K562 (cell line): ENCODE data around the gene JPH3. TPM values are rescaled to one million over a fixed set of nuclear protein-coding genes. Genes with fewer than 3 reads are reported as not detected.

Experiments used
- ATAC-seq: fragments of 200-7000 bp; cut with Tn5 transposase; 3 replicates; pipeline ENCODE4 v1.9.1; 2020; ENCODE audit warnings: moderate library complexity
- BruUV-seq: library from RNA; stranded (reverse); fragments of 400-500 nt; replicated peaks from 2 replicates; lab custom pipeline; 2021; lab: Mats Ljungman, UMichigan
- CTCF ChIA-PET: fragments of 300-600 bp; formaldehyde crosslinking; extraction: SDS; loops from one replicate; lab custom pipeline; 2021; ENCODE audit warnings: low intra/inter-chr PET ratio; lab: Yijun Ruan, JAX
- POLR2A ChIA-PET: fragments of 300-600, 350-650 bp; sonication (Branson Sonifier 250); formaldehyde crosslinking; extraction: SDS; loops from one replicate; lab custom pipeline; 2021; ENCODE audit warnings: antibody characterized with exemption, inconsistent platforms; lab: Yijun Ruan, JAX
- DNase-seq, 4 experiments: peaks; one replicate each; pipeline versions ENCODE4 v3.0.0 to v3.0.0-alpha.2; 2011 to 2018; ENCODE audit warnings: low spot score in 3 of 4, mixed read lengths in 3 of 4; ENCODE audit errors: extremely low read depth in 1 of 4
- FAIRE-seq: peaks from 2 replicates; lab custom pipeline; 2011; peaks lifted over from hg19 to GRCh38; lab: Jason Lieb, UNC
- H2AFZ ChIP-seq: 2 replicates; pipeline ENCODE4 v1.6.0; 2011; ENCODE audit warnings: low read depth, low read length, control low read depth, inconsistent platforms
- H3K27ac ChIP-seq: fragments of 200-600 bp; 3 replicates; pipeline ENCODE4 v1.8.0; 2011; ENCODE audit warnings: low read depth, mild to moderate bottlenecking, control low read depth, inconsistent platforms, low read length, moderate library complexity, mixed read lengths; ENCODE audit errors: extremely low read depth
- H3K27me3 ChIP-seq, 2 experiments: fragments of 300-600 bp in 1 of 2; 2 replicates in 1 of 2; 3 replicates in 1 of 2; pipeline versions ENCODE4 v1.6.0 to v1.8.0; 2011; ENCODE audit warnings: inconsistent platforms in 2 of 2, low read length in 2 of 2, mild to moderate bottlenecking in 1 of 2, mixed read lengths in 1 of 2, moderate library complexity in 1 of 2; ENCODE audit not compliant: control insufficient read depth in 2 of 2, insufficient read depth in 2 of 2
- H3K36me3 ChIP-seq: fragments of 300-600 bp; 3 replicates; pipeline ENCODE4 v1.8.0; 2011; ENCODE audit warnings: mild to moderate bottlenecking, low read length, inconsistent platforms; ENCODE audit not compliant: control insufficient read depth, insufficient read depth
- H3K4me1 ChIP-seq, 2 experiments: fragments of 200-600 bp in 1 of 2; replicated peaks in 1 of 2; 2 replicates in 1 of 2; 3 replicates in 1 of 2; pipeline versions ENCODE4 v1.5.1 to v1.8.0; 2011; ENCODE audit warnings: inconsistent platforms in 2 of 2, low read length in 2 of 2, mild to moderate bottlenecking in 1 of 2, mixed read lengths in 1 of 2, moderate library complexity in 1 of 2; ENCODE audit not compliant: control insufficient read depth in 2 of 2, insufficient read depth in 2 of 2
- H3K4me2 ChIP-seq: 2 replicates; pipeline ENCODE4 v1.6.1; 2011; ENCODE audit warnings: low read length, control low read depth, inconsistent platforms, mixed read lengths; ENCODE audit not compliant: insufficient read depth
- H3K4me3 ChIP-seq: fragments of 200-600 bp; sonication (generic), shearing (Covaris generic); 2 replicates; pipeline ENCODE4 v1.5.1; 2016; ENCODE audit warnings: control low read depth, inconsistent platforms
- H3K79me2 ChIP-seq: fragments of 200-600 bp; 3 replicates; pipeline ENCODE4 v1.8.0; 2011; ENCODE audit warnings: low read length, inconsistent platforms; ENCODE audit not compliant: control insufficient read depth, insufficient read depth
- H3K9ac ChIP-seq, 2 experiments: 2 replicates each; pipeline versions ENCODE4 v1.6.0 to v1.6.1; 2011; ENCODE audit warnings: low read depth in 2 of 2, low read length in 2 of 2, control low read depth in 1 of 2, inconsistent platforms in 1 of 2, mild to moderate bottlenecking in 1 of 2, mixed read lengths in 1 of 2; ENCODE audit not compliant: insufficient read depth in 1 of 2
- H3K9me1 ChIP-seq: one replicate; pipeline ENCODE4 v1.6.0; 2011; ENCODE audit warnings: inconsistent platforms, mild to moderate bottlenecking, low read length, moderate library complexity; ENCODE audit not compliant: control insufficient read depth, insufficient read depth
- H3K9me3 ChIP-seq: replicated peaks from 2 replicates; pipeline ENCODE4 v1.5.1; 2011; ENCODE audit warnings: low read depth, low read length, inconsistent platforms; ENCODE audit not compliant: control insufficient read depth, insufficient read depth
- H4K20me1 ChIP-seq: replicated peaks from 2 replicates; pipeline ENCODE4 v1.6.1; 2011; ENCODE audit warnings: low read length, inconsistent platforms, mixed read lengths; ENCODE audit not compliant: control insufficient read depth, insufficient read depth
- ARID1B ChIP-seq: fragments of 450-650 bp; IDR thresholded peaks from 2 replicates; pipeline ENCODE4 v1.6.1; 2016; ENCODE audit warnings: antibody characterized with exemption, mild to moderate bottlenecking, inconsistent platforms
- BHLHE40 ChIP-seq: IDR thresholded peaks from 2 replicates; pipeline ENCODE4 v1.6.1; 2011; ENCODE audit warnings: low read length, improper control_type of control experiment
- DPF2 ChIP-seq: fragments of 450-650 bp; IDR thresholded peaks from 2 replicates; pipeline ENCODE4 v1.6.1; 2016
- E2F3 ChIP-seq: fragments of 250-450 bp; sonication (Bioruptor Pico); IDR thresholded peaks from 2 replicates; pipeline ENCODE4 v1.4.0; 2020; ENCODE audit warnings: mild to moderate bottlenecking
- FOSL1 ChIP-seq: fragments of 200-800 bp; sonication (Bioruptor generic); conservative IDR thresholded peaks from 2 replicates; pipeline ENCODE4 v1.6.1; 2016; ENCODE audit warnings: missing genetic modification characterization, missing compliant biosample characterization
- JUN ChIP-seq, 2 experiments: sonication (generic) in 1 of 2; formaldehyde crosslinking in 1 of 2; IDR thresholded peaks; 2 replicates each; pipeline versions ENCODE4 v1.6.1 to v1.8.0; 2012 to 2022; ENCODE audit warnings: borderline replicate concordance in 2 of 2, mild to moderate bottlenecking in 2 of 2, improper control_type of control experiment in 1 of 2, low read depth in 1 of 2, low read length in 1 of 2, missing genetic modification reagents in 1 of 2
- NFE2 ChIP-seq: IDR thresholded peaks from 2 replicates; pipeline ENCODE4 v1.6.1; 2014; ENCODE audit warnings: antibody characterized with exemption, low read depth
- NR2C2 ChIP-seq, 2 experiments: fragments of 200-800 bp in 1 of 2; sonication (Bioruptor generic) in 1 of 2; sonication (generic) in 1 of 2; formaldehyde crosslinking in 1 of 2; IDR thresholded peaks; 2 replicates each; pipeline versions ENCODE4 v1.6.1 to v1.8.0; 2016 to 2022; ENCODE audit warnings: mild to moderate bottlenecking in 1 of 2, missing compliant biosample characterization in 1 of 2, missing genetic modification characterization in 1 of 2, missing genetic modification reagents in 1 of 2
- NRF1 ChIP-seq, 2 experiments: fragments of 450-650 bp; IDR thresholded peaks in 1 of 2; conservative IDR thresholded peaks in 1 of 2; 2 replicates each; pipeline ENCODE4 v1.6.1; 2014; ENCODE audit warnings: mild to moderate bottlenecking in 2 of 2
- SP1 ChIP-seq: sonication (generic); formaldehyde crosslinking; IDR thresholded peaks from 2 replicates; pipeline ENCODE4 v1.8.1; 2022; ENCODE audit warnings: mild to moderate bottlenecking, missing genetic modification reagents
- ZFP36 ChIP-seq: fragments of 150-350 bp; IDR thresholded peaks from 2 replicates; pipeline ENCODE4 v1.6.1; 2018; ENCODE audit warnings: low read length, low read depth; ENCODE audit not compliant: partially characterized antibody
- ZNF12 ChIP-seq: sonication (generic); formaldehyde crosslinking; IDR thresholded peaks from 2 replicates; pipeline ENCODE4 v1.4.0; 2020; ENCODE audit warnings: mild to moderate bottlenecking, missing genetic modification reagents
- ZNF316 ChIP-seq: fragments of 450-650 bp; IDR thresholded peaks from 2 replicates; pipeline ENCODE4 v1.6.1; 2016
- WGBS: fragments of 100-300 bp; shearing (Covaris generic); methylation state at CpG from one replicate; pipeline ENCODE4 v1.1.6; 2016; ENCODE audit warnings: low coverage, mixed read lengths; ENCODE audit not compliant: insufficient coverage; ENCODE audit errors: missing lambda C conversion rate; 5-methylcytosine and 5-hydroxymethylcytosine counted together
- in situ Hi-C: fragments of 300-500 bp; cut with MboI; formaldehyde crosslinking; loops from 4 replicates; pipeline ENCODE4 v1.15.0; 2018; ENCODE audit warnings: inconsistent platforms, mixed read lengths
- intact Hi-C: fragments of 100-400 bp; cut with micrococcal nuclease; formaldehyde crosslinking; loops from 2 replicates; pipeline ENCODE4 v1.14.2; 2022
- polyA plus RNA-seq, 8 experiments: library from polyadenylated mRNA; depleted of rRNA in 4 of 8; stranded (reverse) in 5 of 8; unstranded in 3 of 8; fragments of >200 nt; fragmentation: Nextera tagmentation in 2 of 8; fragmentation: Illumina TruSeq in 1 of 8; extraction: Ambion mirVana in 2 of 8; extraction: Trizol in 1 of 8; gene quantifications; 2 replicates each; pipeline versions ENCODE4 v1.2.1 to v1.2.3, GENCODE V29; 2011 to 2014; ENCODE audit warnings: inconsistent platforms in 1 of 8, missing spikeins in 1 of 8
- total RNA-seq, 7 experiments: library from RNA; depleted of rRNA in 6 of 7; stranded (reverse); fragments of >200 nt in 6 of 7; fragmentation: Illumina TruSeq in 2 of 7; extraction: Trizol in 2 of 7; gene quantifications; 2 replicates each; pipeline versions ENCODE4 v1.2.1 to v1.2.3, GENCODE V29; 2011 to 2021; ENCODE audit warnings: low replicate concordance in 1 of 7
- TF ChIP-seq, protein P1 (sequence below): sonication (generic); formaldehyde crosslinking; IDR thresholded peaks from 2 replicates; pipeline ENCODE4 v1.9.0; 2022; ENCODE audit warnings: mild to moderate bottlenecking, missing genetic modification reagents
- TF ChIP-seq, protein P2 (sequence below), 2 experiments: fragments of 200-800 bp in 1 of 2; sonication (Bioruptor generic) in 1 of 2; sonication (generic) in 1 of 2; formaldehyde crosslinking in 1 of 2; IDR thresholded peaks in 1 of 2; conservative IDR thresholded peaks in 1 of 2; 2 replicates each; pipeline versions ENCODE4 v1.5.0 to v1.6.1; 2016 to 2020; ENCODE audit warnings: missing compliant biosample characterization in 1 of 2, missing genetic modification characterization in 1 of 2, missing genetic modification reagents in 1 of 2
- TF ChIP-seq, protein P3 (sequence below): sonication (generic); formaldehyde crosslinking; IDR thresholded peaks from 2 replicates; pipeline ENCODE4 v1.8.1; 2023; ENCODE audit warnings: mild to moderate bottlenecking, missing genetic modification reagents
- TF ChIP-seq, protein P4 (sequence below): fragments of 200-800 bp; sonication (Bioruptor generic); IDR thresholded peaks from 2 replicates; pipeline ENCODE4 v1.6.1; 2017; ENCODE audit warnings: missing genetic modification characterization, missing compliant biosample characterization

The JPH3 gene
- total and polyA plus RNA-seq, 9 of the 15 experiments (the other 6 are each of a cell fraction or from before 2014, with no cell fraction given) = 0.01 TPM; not detected in 8

DNA sequence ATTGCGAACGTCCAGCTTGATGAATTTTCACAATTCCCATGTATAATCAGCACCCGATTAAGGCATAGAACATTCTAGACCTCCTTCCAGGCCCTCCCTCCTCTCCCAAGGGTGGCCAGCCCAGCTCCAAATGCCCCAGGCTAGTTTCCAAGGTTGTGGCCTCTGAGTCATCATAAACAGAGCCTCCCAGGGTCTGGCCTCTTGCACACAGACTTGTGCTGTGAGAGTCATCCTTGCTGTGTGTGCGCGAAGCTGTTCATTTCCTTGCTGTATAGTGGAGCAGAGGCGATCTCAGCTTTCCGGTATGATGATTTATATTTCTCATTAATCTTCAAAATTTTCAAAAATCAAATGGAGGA is 20.5 kb upstream of the JPH3 start:
- no peak overlapping the region for H3K4me3 ChIP-seq
- intact Hi-C loops (no loop called here), in situ Hi-C loops (no loop called here)
- H2AFZ ChIP-seq = 0 out of 2 replicates have a peak overlapping the region, but pooled peaks have one; percentile 15
- peaks cover 3% of the 10 kb centered on the region for H3K9me1 ChIP-seq
- H3K4me1 ChIP-seq = peaks cover 18 to 20% of the 10 kb centered on the region in 2 experiments; a peak in 4 of 5 replicates
- POLR2A ChIA-PET = interaction anchor here (0.6 to 1.1 kb wide), 5 partner anchors 12 to 188 kb away, joined by 3 to 4 read pairs (median 4); no protein-coding TSS in a partner anchor
- no peaks in the 10 kb centered on the region for H3K9me3 ChIP-seq
- H3K9ac ChIP-seq = no peak overlapping the region
- ATAC-seq (peak; percentile 88), DNase-seq (peak; percentile 72 to 78 (median 76)), FAIRE-seq (peak; percentile 92)
- H3K27ac ChIP-seq = no peak overlapping the region
- H3K36me3 ChIP-seq = no peaks in the 10 kb centered on the region
- no TSS peak for BruUV-seq
- no peaks in the 10 kb centered on the region for H3K79me2 ChIP-seq
- no peak overlapping the region for H3K4me2 ChIP-seq
- CTCF ChIA-PET = interaction anchor here (0.5 kb wide), 1 partner anchor 123 kb away, joined by 4 read pairs; no protein-coding TSS in a partner anchor
- H4K20me1 ChIP-seq = no peaks in the 10 kb centered on the region
- peaks cover 34 to 63% of the 10 kb centered on the region in 2 experiments for H3K27me3 ChIP-seq
- WGBS = 5% methylated on average over 7 of the region's 7 CpGs
- TF ChIP-seq ZNF316 (peak; percentile 27; the same call in 1 of the 2 replicates), JUN (IDR thresholded peaks at IDR 0.05; ENCODE audit: borderline replicate concordance, low read depth, low read length) (peak; percentile 77), JUN (CRISPR knock-in tag; IDR thresholded peaks at IDR 0.05; ENCODE audit: borderline replicate concordance) (no peak), NRF1 (conservative IDR thresholded peaks at IDR 0.05 in 1 of 2, IDR thresholded peaks at IDR 0.05 in 1 of 2) (0 out of 4 replicates have a peak, but pooled peaks have one; percentile 20 to 36), BHLHE40 (0 out of 2 replicates have a peak, but pooled peaks have one; percentile 15), ARID1B (0 out of 2 replicates have a peak, but pooled peaks have one; percentile 25), SP1 (no peak), ZNF12 (CRISPR knock-in tag) (no peak), NFE2 (peak; percentile 56; the same call in 1 of the 2 replicates), FOSL1 (tag) (peak; percentile 97), E2F3 (CRISPR knock-in tag) (no peak), DPF2 (0 out of 2 replicates have a peak, but pooled peaks have one; percentile 28), NR2C2 (CRISPR knock-in tag; IDR thresholded peaks at IDR 0.05) (no peak), NR2C2 (tag; IDR thresholded peaks at IDR 0.05) (peak; percentile 36; the same call in 1 of the 2 replicates), ZFP36 (peak; percentile 23)
- TF ChIP-seq, protein P1, sequence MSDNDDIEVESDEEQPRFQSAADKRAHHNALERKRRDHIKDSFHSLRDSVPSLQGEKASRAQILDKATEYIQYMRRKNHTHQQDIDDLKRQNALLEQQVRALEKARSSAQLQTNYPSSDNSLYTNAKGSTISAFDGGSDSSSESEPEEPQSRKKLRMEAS (CRISPR knock-in tag) = no peak
- TF ChIP-seq, protein P2, sequence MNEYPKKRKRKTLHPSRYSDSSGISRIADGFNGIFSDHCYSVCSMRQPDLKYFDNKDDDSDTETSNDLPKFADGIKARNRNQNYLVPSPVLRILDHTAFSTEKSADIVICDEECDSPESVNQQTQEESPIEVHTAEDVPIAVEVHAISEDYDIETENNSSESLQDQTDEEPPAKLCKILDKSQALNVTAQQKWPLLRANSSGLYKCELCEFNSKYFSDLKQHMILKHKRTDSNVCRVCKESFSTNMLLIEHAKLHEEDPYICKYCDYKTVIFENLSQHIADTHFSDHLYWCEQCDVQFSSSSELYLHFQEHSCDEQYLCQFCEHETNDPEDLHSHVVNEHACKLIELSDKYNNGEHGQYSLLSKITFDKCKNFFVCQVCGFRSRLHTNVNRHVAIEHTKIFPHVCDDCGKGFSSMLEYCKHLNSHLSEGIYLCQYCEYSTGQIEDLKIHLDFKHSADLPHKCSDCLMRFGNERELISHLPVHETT (CRISPR knock-in tag; conservative IDR thresholded peaks at IDR 0.05 in 1 of 2, IDR thresholded peaks at IDR 0.05 in 1 of 2) = no peak
- TF ChIP-seq, protein P3, sequence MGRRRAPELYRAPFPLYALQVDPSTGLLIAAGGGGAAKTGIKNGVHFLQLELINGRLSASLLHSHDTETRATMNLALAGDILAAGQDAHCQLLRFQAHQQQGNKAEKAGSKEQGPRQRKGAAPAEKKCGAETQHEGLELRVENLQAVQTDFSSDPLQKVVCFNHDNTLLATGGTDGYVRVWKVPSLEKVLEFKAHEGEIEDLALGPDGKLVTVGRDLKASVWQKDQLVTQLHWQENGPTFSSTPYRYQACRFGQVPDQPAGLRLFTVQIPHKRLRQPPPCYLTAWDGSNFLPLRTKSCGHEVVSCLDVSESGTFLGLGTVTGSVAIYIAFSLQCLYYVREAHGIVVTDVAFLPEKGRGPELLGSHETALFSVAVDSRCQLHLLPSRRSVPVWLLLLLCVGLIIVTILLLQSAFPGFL (CRISPR knock-in tag) = no peak
- TF ChIP-seq, protein P4, sequence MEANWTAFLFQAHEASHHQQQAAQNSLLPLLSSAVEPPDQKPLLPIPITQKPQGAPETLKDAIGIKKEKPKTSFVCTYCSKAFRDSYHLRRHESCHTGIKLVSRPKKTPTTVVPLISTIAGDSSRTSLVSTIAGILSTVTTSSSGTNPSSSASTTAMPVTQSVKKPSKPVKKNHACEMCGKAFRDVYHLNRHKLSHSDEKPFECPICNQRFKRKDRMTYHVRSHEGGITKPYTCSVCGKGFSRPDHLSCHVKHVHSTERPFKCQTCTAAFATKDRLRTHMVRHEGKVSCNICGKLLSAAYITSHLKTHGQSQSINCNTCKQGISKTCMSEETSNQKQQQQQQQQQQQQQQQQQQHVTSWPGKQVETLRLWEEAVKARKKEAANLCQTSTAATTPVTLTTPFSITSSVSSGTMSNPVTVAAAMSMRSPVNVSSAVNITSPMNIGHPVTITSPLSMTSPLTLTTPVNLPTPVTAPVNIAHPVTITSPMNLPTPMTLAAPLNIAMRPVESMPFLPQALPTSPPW (CRISPR knock-in tag) = peak; percentile 48
